IPS DF 19.7 (cell line): ENCODE measurements around the gene RNF6.
"Not testable (repeated sequence)": the region's sequence is repeated elsewhere in the genome, so short reads cannot be mapped to it uniquely, and the experiment has no call there.

Source experiments
- DNase-seq: peaks from one replicate; pipeline ENCODE4 v3.0.0-alpha.2; 2013; ENCODE audit warnings: low read depth, low spot score

Gene RNF6

DNA sequence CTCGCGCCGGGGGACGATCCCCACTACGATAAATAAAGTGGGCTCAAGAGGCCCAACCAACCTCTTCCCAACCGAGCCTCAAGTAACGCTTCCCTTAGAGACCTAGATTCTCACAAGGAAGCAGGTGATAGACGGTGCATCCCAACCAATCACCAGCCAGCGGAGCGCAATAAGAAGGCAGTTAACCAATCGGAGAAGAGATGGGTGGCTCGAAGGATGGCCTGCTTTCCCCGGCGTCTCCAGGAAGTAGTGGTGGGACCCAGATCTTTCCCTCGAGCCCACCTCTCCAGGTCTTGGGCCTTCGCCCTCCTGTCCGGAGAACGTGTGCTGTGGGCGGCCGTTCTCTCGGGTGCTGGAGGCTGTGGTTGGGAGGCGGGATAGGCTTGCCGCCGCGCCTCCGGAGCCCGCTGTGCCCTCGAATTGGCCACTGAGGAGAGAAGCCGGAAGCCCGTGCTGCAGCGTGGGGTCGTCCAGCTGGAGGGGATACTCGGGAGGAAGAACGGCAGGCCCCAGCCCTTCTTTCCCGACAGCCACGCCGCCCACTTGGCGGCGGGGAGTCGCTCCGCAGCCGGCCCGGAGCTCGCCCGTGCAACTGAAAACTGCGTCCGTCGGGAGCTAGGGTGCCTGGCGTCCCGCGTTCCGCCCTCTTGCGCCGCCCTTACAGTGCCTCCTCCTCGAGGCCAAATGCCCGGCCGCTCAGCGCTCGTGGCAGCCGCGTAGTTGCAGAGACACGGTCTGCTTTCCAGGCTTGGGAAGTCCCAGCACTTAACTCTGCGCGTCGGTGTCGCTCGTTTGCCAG, at the start of gene RNF6:
Gene RNF6 (minus strand): TSS at position 594 of the 799 bp plus-strand sequence. CDS start 2,665 bp downstream, outside the sequence.
- DNase-seq: peak; percentile 99

DNA sequence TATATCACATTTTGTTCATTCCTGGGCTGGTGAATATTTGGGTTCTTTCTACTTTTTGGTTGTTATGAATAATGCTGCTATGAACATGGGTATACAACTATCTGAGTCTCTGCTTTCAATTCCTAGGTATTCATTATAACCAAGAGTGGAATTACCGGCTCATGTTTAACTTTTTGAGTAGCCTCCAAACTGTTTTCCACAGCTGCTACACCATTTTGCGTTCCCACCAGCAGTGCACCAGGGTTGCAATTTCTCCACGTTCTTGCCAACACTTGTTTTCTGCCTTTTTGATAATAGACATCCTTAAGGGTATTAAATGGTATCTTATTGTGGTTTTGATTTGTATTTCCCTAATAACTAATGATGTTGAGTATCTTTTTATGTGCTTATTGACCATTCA, 48.6 kb upstream of the RNF6 start:
- DNase-seq: no peak

DNA sequence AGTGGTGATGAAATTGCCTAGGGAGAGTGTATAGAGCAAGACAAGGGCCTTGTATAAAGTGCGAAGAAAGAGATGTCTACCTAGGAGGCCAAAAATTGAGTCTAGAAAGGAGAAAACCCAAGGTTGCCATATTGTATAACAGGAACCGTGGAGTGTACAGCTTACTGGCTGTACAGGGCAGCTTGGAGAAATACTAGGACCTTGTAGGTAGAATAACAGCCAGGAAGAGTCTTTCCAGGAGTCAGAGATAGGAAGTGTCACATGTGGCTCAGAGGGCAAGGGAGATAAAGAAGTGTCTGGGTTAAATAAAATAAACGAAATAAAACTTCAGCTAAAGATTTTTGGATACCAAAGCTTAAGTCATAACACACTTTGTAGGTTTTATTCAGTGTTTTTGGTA, 44.2 kb upstream of the RNF6 start:
- no peak for DNase-seq

GRCh38 chr13:26262156-26262555, 40.0 kb upstream of the RNF6 start:
- no peak for DNase-seq

- no peak for DNase-seq
Measured at GRCh38 chr13:26259634-26260033, 37.5 kb upstream of the RNF6 start.

- no peak for DNase-seq
Measured at GRCh38 chr13:26257049-26257448, 34.9 kb upstream of the RNF6 start.

GRCh38 chr13:26255691-26256277, 33.7 kb upstream of the RNF6 start:
- no peak for DNase-seq

- DNase-seq: no peak
Measured at GRCh38 chr13:26255115-26255514, 33.0 kb upstream of the RNF6 start.

- DNase-seq: no peak
Measured at GRCh38 chr13:26254583-26255111, 32.5 kb upstream of the RNF6 start.

GRCh38 chr13:26253787-26254582, 31.9 kb upstream of the RNF6 start, which contains the start of gene CDK8:
Gene CDK8 (plus strand): TSS chr13:26254129. CDS start chr13:26254642, 513 bp downstream.
- DNase-seq: peak; percentile 72

DNA sequence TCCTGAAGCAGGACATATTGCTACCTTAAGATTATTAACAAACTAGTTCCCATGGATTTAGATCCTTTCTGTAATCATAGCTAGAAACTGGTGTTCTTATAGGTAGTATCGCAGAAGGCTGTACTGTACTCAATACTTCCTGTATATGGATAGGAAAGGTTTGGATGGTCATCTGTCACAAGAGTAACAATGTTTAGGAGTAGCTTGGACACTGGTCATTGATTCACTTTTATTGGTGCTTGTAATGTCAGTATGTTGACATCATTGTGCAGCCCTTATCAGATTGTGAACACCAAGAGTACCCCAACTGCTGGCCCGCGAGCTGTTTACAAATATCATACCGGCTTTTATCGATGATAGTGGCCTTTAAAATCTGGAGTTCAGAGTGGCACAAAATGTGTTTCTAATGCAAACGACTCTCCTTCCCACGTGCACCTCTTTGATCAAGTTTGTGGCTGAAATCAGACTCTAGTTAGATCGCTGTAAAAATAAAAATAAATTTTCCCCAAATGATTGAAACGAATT, 31.2 kb upstream of the RNF6 start:
- DNase-seq: no peak

GRCh38 chr13:26252006-26252405, 29.9 kb upstream of the RNF6 start:
- DNase-seq: not testable (repeated sequence)

GRCh38 chr13:26249551-26249950, 27.4 kb upstream of the RNF6 start:
- no peak for DNase-seq

GRCh38 chr13:26247608-26248007, 25.5 kb upstream of the RNF6 start:
- no peak for DNase-seq

DNA sequence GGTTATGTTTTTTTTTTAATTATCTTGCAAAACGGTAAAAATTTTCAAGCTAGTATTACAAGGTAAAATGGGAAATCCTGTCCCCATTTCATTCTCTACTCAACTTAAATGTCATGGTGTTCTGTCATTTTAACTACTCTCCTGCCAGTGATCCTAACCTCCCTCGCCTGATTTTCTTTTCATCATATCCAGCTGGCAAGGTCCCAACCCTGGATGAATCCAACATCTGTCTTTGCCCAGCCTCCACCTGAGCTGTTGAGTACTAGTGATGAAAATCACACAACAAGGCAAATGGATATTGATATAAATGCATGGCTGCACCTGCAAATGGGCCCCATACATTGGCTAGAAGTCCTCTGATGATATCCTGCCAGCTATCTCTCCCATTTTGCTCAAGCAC, 24.9 kb upstream of the RNF6 start:
- no peak for DNase-seq

GRCh38 chr13:26246154-26246553, 24.0 kb upstream of the RNF6 start:
- DNase-seq: no peak

DNA sequence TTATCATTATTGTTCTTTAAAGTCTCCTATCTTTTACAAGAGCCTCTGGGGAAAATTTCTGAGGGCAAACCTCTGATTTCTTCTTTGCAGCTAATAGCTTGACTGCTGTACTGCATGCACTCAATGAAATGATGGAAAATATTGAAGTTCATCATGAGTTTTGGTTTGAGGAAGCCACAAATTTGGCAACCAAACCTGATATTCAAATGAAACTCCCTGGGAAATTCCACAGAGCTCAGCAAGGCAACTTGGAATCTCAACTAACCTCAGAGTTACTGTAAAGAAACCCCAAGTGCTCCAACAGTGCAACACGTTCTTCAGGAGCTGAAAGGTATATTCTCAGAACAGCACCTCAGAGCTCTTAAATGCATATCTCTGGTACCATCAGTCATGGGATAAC, 14.2 kb upstream of the RNF6 start:
- no peak for DNase-seq

GRCh38 chr13:26230703-26231102, 8.6 kb upstream of the RNF6 start:
- no peak for DNase-seq

- DNase-seq: no peak
Measured at GRCh38 chr13:26229080-26229615, 7.0 kb upstream of the RNF6 start.

GRCh38 chr13:26228096-26228495, 6.0 kb upstream of the RNF6 start:
- DNase-seq: no peak

DNA sequence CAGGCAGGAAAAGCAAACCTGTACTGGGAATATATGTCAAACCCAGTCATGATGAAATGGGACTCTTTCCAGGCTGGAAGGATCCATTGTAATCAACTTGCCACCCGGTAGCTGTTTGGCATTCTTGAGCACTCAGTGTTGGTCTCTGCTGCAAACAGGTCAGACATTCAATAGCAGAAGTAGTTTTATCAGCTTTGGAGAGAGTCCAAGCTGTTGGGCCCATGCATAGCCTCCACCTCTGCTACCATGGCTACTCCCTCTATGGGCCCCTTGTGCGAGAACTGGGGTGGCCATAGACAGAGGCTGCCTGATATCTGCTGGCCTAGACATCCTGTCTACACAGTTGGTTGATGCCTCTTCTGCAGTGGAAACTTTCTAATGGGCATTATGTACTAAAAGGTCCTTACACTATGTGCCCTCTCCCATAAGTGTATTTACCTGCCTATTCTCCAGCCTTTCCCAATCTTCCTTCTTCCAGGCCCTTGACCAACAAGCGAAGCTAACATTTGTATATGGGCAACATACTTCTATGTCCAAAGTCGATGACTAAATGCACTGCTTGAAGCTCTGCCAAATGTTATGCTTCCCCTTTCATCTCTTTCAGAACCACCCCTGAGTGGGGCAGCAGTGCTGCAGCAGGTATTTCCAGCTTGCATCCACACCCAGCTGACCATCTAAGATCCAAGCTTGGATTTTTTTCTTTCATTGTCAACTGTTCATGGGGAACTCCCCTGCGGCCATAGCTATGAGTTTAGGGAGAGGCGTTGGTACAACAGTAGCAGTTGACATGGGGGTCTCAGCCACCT, 5.3 kb upstream of the RNF6 start:
- DNase-seq: no peak
